ENCODE data around the gene RASD2. TPM values are rescaled to one million over a fixed set of nuclear protein-coding genes. Genes with fewer than 3 reads are reported as not detected.

RASD2 gene
- total RNA-seq, 1 donor from 2014 or later = 0.45 TPM

GRCh38 chr22:35554297-35554845 lies 13.7 kb downstream of the RASD2 start:
- intact Hi-C loops (cut with DNase I) = no loop called here
- ATAC-seq = no peak
- no peak for DNase-seq (ENCODE audit: low spot score)

DNA sequence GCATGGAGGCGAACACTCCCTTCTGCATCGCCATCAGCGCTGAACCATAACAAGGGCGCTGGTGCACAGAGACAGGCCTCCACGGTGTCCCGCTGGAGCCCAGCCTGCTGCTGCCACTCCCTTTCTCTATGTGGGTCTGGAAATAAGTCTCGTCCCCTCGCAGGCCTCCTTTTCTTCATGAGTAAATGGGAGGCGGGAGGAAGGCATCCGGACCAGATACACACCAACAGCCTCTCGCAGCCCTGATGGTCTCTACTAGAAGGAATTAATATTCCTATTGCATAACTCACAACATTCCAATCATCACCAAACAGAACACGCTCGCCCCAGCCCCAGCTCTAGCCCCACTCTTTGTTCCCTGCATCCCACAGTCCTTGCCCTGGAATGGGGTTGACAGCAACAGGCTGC lies 14.9 kb downstream of the RASD2 start:
- ATAC-seq = no peak
- intact Hi-C loops (cut with DNase I) = no loop called here
- no peak for DNase-seq (ENCODE audit: low spot score)

GRCh38 chr22:35555946-35556547 lies 15.4 kb downstream of the RASD2 start:
- intact Hi-C loops (cut with DNase I) = no loop called here
- ATAC-seq = no peak
- no peak for DNase-seq (ENCODE audit: low spot score)

DNA sequence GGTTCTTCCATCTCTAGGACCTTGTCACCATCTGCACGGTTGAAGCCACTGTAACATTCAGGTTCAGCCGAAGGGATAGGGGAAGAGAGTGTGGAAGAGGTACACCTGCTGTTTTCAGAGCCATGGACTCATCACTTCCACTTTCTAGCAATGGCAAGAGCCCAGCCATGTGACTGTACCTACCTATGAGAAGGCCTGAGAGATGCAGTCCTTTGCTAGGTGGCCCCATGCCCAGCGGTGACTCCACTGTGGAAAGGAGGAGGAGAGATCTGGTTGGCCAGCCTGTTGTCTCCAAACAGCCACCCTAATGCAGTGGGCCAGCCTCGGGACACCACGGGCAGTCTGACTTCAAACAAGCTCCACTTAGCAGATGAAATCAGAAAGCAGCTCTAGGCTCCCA lies 16.0 kb downstream of the RASD2 start:
- intact Hi-C loops (cut with DNase I) = no loop called here
- DNase-seq (ENCODE audit: low spot score) (no peak), ATAC-seq (no peak)

- no peak for ATAC-seq
- DNase-seq (ENCODE audit: low spot score) = no peak
- intact Hi-C loops (cut with DNase I) = no loop called here
Observed at GRCh38 chr22:35558031-35558430, 17.4 kb downstream of the RASD2 start.

DNA sequence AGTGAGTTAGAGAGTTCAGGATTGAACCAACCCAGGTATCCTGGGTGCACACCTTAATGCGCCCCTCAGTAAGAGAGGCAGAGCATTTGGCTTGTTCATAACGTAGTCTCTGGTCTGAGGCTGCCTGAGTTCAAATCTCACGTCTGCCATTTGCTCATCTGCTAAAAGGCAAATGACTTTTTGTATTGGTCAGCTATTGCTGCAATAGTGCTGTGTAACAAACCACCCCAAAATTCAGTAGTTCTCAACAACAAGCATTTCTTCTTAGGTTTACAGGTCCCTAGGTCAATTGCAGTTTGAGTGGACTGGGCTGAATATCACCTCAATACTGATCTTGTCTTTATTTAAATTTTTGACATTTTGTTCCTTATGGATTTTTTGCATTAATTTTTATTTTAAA lies 18.1 kb downstream of the RASD2 start:
- DNase-seq (ENCODE audit: low spot score) (no peak), ATAC-seq (no peak)
- intact Hi-C loops (cut with DNase I) = no loop called here

GRCh38 chr22:35559354-35560005 lies 18.8 kb downstream of the RASD2 start:
- intact Hi-C loops (cut with DNase I) = no loop called here
- ATAC-seq (no peak), DNase-seq (ENCODE audit: low spot score) (no peak)

DNA sequence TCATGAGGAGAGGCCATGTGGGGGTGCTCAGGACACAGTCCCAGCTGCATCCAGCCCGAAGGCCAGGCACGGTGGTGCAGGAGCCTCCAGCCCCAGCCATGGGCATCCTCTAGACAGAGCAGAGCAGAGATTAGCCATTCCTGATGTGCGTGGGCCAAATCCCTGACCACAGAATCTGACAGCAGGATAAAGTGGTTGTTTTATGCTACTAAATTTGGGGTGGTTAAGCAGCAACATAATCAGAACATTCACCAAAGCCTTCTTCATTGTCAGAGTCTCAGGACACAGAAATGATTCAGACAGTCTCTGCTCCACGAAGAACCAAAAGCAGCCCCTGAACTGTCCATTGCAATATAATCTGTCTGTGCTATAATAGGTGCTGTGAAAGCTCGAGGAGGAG lies 19.7 kb downstream of the RASD2 start:
- ATAC-seq (no peak), DNase-seq (ENCODE audit: low spot score) (no peak)
- intact Hi-C loops (cut with DNase I) = no loop called here

GRCh38 chr22:35560824-35561223 lies 20.2 kb downstream of the RASD2 start:
- DNase-seq (ENCODE audit: low spot score) (no peak), ATAC-seq (no peak)
- intact Hi-C loops (cut with DNase I) = no loop called here

GRCh38 chr22:35561796-35562526 lies 21.3 kb downstream of the RASD2 start:
- ATAC-seq = no peak
- intact Hi-C loops (cut with DNase I) = no loop called here
- DNase-seq (ENCODE audit: low spot score) = no peak

- no peak for ATAC-seq
- DNase-seq (ENCODE audit: low spot score) = no peak
- intact Hi-C loops (cut with DNase I) = no loop called here
Observed at GRCh38 chr22:35563211-35563610, 22.6 kb downstream of the RASD2 start.

GRCh38 chr22:35564975-35565867 lies 24.6 kb downstream of the RASD2 start:
- intact Hi-C loops (cut with DNase I) = no loop called here
- ATAC-seq = no peak
- DNase-seq (ENCODE audit: low spot score) = no peak

- DNase-seq (ENCODE audit: low spot score) (no peak), ATAC-seq (peak; percentile 30)
- intact Hi-C loops (cut with DNase I) = no loop called here
Observed at GRCh38 chr22:35567351-35568141, 26.9 kb downstream of the RASD2 start.

GRCh38 chr22:35568751-35569739 lies 28.4 kb downstream of the RASD2 start:
- intact Hi-C loops (cut with DNase I) = no loop called here
- ATAC-seq = no peak
- DNase-seq (ENCODE audit: low spot score) = no peak

DNA sequence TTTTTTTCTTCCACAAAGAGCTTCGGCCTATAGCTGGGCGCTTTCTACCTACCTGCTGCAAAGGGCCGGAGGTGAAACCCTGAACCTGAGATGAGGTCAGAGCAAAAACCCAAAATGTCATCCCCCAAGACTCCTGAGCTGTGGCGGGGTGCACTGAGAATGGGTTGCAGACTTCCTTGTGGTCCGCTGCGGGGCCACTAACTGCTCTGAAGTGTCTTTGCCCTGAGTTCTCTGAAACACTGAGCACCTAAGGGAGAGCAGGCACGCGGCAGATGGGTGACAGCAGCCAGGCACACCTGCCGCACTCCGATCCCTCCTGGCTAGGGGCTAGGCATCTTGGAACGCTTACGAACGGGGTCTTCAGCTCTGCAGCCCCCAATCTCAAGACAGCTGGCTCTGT lies 29.3 kb downstream of the RASD2 start:
- DNase-seq (ENCODE audit: low spot score) (no peak), ATAC-seq (no peak)
- intact Hi-C loops (cut with DNase I) = no loop called here

DNA sequence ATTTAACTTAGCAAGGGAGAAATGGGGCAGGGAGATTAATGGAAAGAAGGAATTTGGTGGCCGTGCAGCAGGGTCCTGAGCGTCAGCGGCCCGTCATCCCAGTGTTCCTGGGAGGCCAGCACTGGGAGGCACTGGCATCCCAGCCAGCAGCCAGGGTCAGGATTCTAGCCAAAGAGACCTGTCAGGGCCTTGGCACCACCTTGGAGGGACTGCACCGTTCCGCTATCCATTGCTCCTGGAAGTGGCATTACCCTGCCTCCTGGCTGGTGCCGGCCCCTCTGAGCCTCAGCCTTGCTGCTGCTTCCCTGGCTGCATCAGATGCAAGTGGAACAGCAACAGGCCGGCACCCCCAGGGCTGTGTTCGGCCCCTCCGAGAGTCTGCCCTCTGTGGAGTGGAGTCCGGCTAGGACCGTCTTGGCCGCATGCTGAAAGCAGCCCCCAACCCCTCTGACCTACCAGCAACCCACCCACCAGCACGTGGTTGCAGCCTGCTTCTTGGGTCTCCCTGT lies 30.1 kb downstream of the RASD2 start:
- ATAC-seq = no peak
- DNase-seq (ENCODE audit: low spot score) = no peak
- intact Hi-C loops (cut with DNase I) = no loop called here

DNA sequence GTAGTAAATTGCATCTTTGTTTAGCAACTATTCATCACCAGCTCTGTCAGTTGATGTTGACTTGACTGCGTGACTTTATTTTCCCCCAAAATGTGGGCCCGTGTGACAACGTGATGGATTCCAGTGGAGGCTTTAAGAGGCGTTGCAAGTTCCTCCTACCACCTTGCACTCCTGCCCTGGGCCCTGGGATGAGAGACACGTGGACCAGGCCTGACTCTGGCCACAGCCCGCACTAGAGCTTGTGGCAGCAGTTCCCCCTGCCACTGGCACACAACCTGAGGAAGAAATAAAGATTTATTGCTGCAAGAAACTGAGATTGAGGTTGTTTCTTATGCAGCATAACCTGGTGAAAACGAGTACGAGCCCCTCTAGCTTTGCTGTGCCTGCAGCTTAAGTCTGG lies 31.9 kb downstream of the RASD2 start:
- DNase-seq (ENCODE audit: low spot score) (no peak), ATAC-seq (no peak)
- intact Hi-C loops (cut with DNase I) = no loop called here
